WTC11 (cell line): ENCODE measurements around the gene CEBPB. TPM values are rescaled to one million over a fixed set of nuclear protein-coding genes. Genes with fewer than 3 reads are reported as not detected.
A peak's percentile ranks its signal among the peaks of the same experiment; 100 is the strongest.

Experiments
- ATAC-seq: fragments of 200-7000 bp; cut with Tn5 transposase; 2 replicates; pipeline ENCODE4 v1.10.0; 2021; ENCODE audit warnings: mild to moderate bottlenecking, moderate library complexity
- CTCF ChIA-PET: fragments of 300-600 bp; sonication (Branson Sonifier 250); formaldehyde crosslinking; loops from one replicate; lab custom pipeline; 2021; ENCODE audit warnings: antibody characterized with exemption; lab: Charles Lee
- POLR2A ChIA-PET: fragments of 350-600 bp; sonication (Branson Sonifier 250); formaldehyde crosslinking; loops from one replicate; lab custom pipeline; 2021; ENCODE audit warnings: antibody characterized with exemption; lab: Charles Lee
- DNase-seq: peaks from one replicate; pipeline ENCODE4 v3.0.0; 2021; ENCODE audit warnings: low spot score
- H3K27ac Mint-ChIP-seq: 2 replicates; pipeline ENCODE4 v1.8.0; 2021; ENCODE audit warnings: mixed read lengths
- H3K27me3 Mint-ChIP-seq: 2 replicates; pipeline ENCODE4 v1.8.0; 2021; ENCODE audit warnings: low read depth, mild to moderate bottlenecking, moderate library complexity, mixed read lengths
- H3K36me3 Mint-ChIP-seq: 2 replicates; pipeline ENCODE4 v1.8.0; 2021; ENCODE audit warnings: mixed read lengths
- H3K4me1 Mint-ChIP-seq: 2 replicates; pipeline ENCODE4 v1.8.0; 2022; ENCODE audit warnings: mixed read lengths
- H3K4me3 Mint-ChIP-seq: 2 replicates; pipeline ENCODE4 v1.8.0; 2021; ENCODE audit warnings: mild to moderate bottlenecking, moderate library complexity, mixed read lengths
- H3K9me3 Mint-ChIP-seq: 2 replicates; pipeline ENCODE4 v1.8.0; 2021; ENCODE audit warnings: mixed read lengths
- ESRRA ChIP-seq: sonication (generic); formaldehyde crosslinking; IDR thresholded peaks from 2 replicates; pipeline ENCODE4 v1.8.1; 2022; ENCODE audit warnings: mild to moderate bottlenecking, missing genetic modification reagents, borderline replicate concordance
- GTF2I ChIP-seq: fragments of 250-450 bp; sonication (Bioruptor Pico); conservative IDR thresholded peaks from 2 replicates; pipeline ENCODE4 v1.4.0; 2021; ENCODE audit warnings: mild to moderate bottlenecking
- JUN ChIP-seq: sonication (generic); formaldehyde crosslinking; IDR thresholded peaks from 2 replicates; pipeline ENCODE4 v1.8.0; 2023; ENCODE audit warnings: mild to moderate bottlenecking, missing genetic modification reagents
- STAT6 ChIP-seq: sonication (generic); formaldehyde crosslinking; conservative IDR thresholded peaks from 2 replicates; pipeline ENCODE4 v1.8.1; 2023; ENCODE audit warnings: mild to moderate bottlenecking, low read depth, missing genetic modification reagents, moderate library complexity
- ZBTB21 ChIP-seq: sonication (generic); formaldehyde crosslinking; IDR thresholded peaks from 2 replicates; pipeline ENCODE4 v1.8.1; 2023; ENCODE audit warnings: mild to moderate bottlenecking, missing genetic modification reagents, borderline replicate concordance
- ZNF121 ChIP-seq: sonication (generic); formaldehyde crosslinking; IDR thresholded peaks from 2 replicates; pipeline ENCODE4 v1.8.0; 2023; ENCODE audit warnings: missing genetic modification reagents
- ZNF219 ChIP-seq: sonication (generic); formaldehyde crosslinking; IDR thresholded peaks from 2 replicates; pipeline ENCODE4 v1.8.0; 2023; ENCODE audit warnings: missing genetic modification reagents, mild to moderate bottlenecking, borderline replicate concordance
- ZNF232 ChIP-seq: sonication (generic); formaldehyde crosslinking; IDR thresholded peaks from 2 replicates; pipeline ENCODE4 v1.8.0; 2022; ENCODE audit warnings: mild to moderate bottlenecking, missing genetic modification reagents
- total RNA-seq: library from RNA; stranded (reverse); gene quantifications from 3 replicates; pipeline ENCODE4 v1.2.3, GENCODE V29; 2021
- TF ChIP-seq, protein P1 (sequence below): sonication (generic); formaldehyde crosslinking; IDR thresholded peaks from 2 replicates; pipeline ENCODE4 v1.8.0; 2023; ENCODE audit warnings: mild to moderate bottlenecking, missing genetic modification reagents
- TF ChIP-seq, protein P2 (sequence below): sonication (generic); formaldehyde crosslinking; IDR thresholded peaks from 2 replicates; pipeline ENCODE4 v1.8.1; 2023; ENCODE audit warnings: mild to moderate bottlenecking, missing genetic modification reagents
- TF ChIP-seq, protein P3 (sequence below): sonication (generic); formaldehyde crosslinking; IDR thresholded peaks from 2 replicates; pipeline ENCODE4 v1.8.0; 2023; ENCODE audit warnings: missing genetic modification reagents

The CEBPB gene
- total RNA-seq, 1 experiment from 2014 or later: 29.1 TPM

- POLR2A ChIA-PET: no interaction called here
- Mint-ChIP-seq H3K4me1 (no peaks in the 10 kb centered on the region), H3K27me3 (no peaks in the 10 kb centered on the region), H3K27ac (peak overlapping the region; percentile 38; the same call in 1 of the 2 replicates), H3K9me3 (no peaks in the 10 kb centered on the region), H3K4me3 (no peak overlapping the region), H3K36me3 (no peaks in the 10 kb centered on the region)
- no peak for TF ChIP-seq ESRRA (CRISPR knock-in tag)
- TF ChIP-seq ZNF232 (CRISPR knock-in tag): no peak
- TF ChIP-seq ZNF219 (CRISPR knock-in tag): no peak
- TF ChIP-seq, protein P1, sequence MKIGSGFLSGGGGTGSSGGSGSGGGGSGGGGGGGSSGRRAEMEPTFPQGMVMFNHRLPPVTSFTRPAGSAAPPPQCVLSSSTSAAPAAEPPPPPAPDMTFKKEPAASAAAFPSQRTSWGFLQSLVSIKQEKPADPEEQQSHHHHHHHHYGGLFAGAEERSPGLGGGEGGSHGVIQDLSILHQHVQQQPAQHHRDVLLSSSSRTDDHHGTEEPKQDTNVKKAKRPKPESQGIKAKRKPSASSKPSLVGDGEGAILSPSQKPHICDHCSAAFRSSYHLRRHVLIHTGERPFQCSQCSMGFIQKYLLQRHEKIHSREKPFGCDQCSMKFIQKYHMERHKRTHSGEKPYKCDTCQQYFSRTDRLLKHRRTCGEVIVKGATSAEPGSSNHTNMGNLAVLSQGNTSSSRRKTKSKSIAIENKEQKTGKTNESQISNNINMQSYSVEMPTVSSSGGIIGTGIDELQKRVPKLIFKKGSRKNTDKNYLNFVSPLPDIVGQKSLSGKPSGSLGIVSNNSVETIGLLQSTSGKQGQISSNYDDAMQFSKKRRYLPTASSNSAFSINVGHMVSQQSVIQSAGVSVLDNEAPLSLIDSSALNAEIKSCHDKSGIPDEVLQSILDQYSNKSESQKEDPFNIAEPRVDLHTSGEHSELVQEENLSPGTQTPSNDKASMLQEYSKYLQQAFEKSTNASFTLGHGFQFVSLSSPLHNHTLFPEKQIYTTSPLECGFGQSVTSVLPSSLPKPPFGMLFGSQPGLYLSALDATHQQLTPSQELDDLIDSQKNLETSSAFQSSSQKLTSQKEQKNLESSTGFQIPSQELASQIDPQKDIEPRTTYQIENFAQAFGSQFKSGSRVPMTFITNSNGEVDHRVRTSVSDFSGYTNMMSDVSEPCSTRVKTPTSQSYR (CRISPR knock-in tag): no peak
- TF ChIP-seq JUN (CRISPR knock-in tag): no peak
- CTCF ChIA-PET: interaction anchor here (0.6 to 1.2 kb wide), 6 partner anchors 11 to 91 kb away, joined by 3 to 7 read pairs (median 4); partner anchors contain the start of gene CEBPB
- no peak for DNase-seq
- ATAC-seq: no peak
Measured at GRCh38 chr20:50230184-50230583, 39.6 kb downstream of the CEBPB start.

DNA sequence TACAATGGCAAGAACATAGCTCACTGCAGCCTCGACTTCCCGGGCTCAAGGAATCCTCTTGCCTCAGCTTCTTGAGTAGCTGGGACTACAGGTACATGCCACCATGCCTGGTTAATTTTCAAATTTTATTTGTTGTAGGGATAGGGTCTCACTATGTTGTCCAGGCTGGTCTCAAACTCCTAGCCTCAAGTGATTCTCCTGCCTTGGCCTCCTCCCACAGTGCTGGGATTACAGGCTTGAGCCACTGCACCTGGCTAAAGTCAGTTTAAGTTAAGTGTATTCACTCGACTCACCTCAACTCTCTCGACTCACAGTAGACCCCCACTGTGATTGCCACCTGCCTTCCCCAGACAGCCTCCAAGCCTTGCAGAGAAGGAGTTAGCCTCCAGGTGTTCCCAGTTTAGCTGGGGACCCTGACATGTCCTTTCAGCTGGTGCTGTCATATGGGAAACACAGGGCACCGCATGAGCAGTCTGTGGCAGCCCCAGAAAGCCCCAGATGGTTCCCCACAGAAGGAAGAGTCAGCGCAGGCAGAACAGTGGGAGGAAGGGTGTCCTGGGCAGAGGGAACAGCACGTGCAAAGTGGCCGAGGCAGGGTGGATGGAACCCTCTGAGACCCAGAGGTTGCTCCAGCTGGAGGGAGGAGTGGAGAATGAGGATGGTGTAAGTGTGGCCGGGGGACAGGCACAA lies 40.4 kb downstream of the CEBPB start:
- DNase-seq: no peak
- TF ChIP-seq ZBTB21: no peak
- TF ChIP-seq GTF2I (CRISPR knock-in tag): no peak
- TF ChIP-seq ZNF121 (CRISPR knock-in tag): peak; percentile 65
- TF ChIP-seq, protein P2, sequence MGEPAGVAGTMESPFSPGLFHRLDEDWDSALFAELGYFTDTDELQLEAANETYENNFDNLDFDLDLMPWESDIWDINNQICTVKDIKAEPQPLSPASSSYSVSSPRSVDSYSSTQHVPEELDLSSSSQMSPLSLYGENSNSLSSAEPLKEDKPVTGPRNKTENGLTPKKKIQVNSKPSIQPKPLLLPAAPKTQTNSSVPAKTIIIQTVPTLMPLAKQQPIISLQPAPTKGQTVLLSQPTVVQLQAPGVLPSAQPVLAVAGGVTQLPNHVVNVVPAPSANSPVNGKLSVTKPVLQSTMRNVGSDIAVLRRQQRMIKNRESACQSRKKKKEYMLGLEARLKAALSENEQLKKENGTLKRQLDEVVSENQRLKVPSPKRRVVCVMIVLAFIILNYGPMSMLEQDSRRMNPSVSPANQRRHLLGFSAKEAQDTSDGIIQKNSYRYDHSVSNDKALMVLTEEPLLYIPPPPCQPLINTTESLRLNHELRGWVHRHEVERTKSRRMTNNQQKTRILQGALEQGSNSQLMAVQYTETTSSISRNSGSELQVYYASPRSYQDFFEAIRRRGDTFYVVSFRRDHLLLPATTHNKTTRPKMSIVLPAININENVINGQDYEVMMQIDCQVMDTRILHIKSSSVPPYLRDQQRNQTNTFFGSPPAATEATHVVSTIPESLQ (CRISPR knock-in tag): no peak
- Mint-ChIP-seq H3K4me1 (no peaks in the 10 kb centered on the region), H3K9me3 (no peaks in the 10 kb centered on the region), H3K4me3 (no peak overlapping the region), H3K27ac (no peak overlapping the region), H3K36me3 (no peaks in the 10 kb centered on the region), H3K27me3 (no peaks in the 10 kb centered on the region)
- POLR2A ChIA-PET: no interaction called here
- CTCF ChIA-PET: interaction anchor here (1.0 to 1.2 kb wide), 4 partner anchors 12 to 51 kb away, joined by 3 to 6 read pairs (median 4); partner anchors contain the start of gene CEBPB
- ATAC-seq: no peak

- no peak for TF ChIP-seq ZNF121 (CRISPR knock-in tag)
- TF ChIP-seq ZNF219 (CRISPR knock-in tag): no peak
- TF ChIP-seq, protein P3, sequence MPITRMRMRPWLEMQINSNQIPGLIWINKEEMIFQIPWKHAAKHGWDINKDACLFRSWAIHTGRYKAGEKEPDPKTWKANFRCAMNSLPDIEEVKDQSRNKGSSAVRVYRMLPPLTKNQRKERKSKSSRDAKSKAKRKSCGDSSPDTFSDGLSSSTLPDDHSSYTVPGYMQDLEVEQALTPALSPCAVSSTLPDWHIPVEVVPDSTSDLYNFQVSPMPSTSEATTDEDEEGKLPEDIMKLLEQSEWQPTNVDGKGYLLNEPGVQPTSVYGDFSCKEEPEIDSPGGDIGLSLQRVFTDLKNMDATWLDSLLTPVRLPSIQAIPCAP (CRISPR knock-in tag): no peak
- TF ChIP-seq STAT6 (CRISPR knock-in tag): no peak
- H3K4me3 Mint-ChIP-seq: no peak overlapping the region
- H3K27me3 Mint-ChIP-seq: no peaks in the 10 kb centered on the region
- no peaks in the 10 kb centered on the region for H3K36me3 Mint-ChIP-seq
- no peak overlapping the region for H3K27ac Mint-ChIP-seq
- ChIA-PET CTCF (interaction anchor here (1.1 kb wide), 1 partner anchor 50 kb away, joined by 4 read pairs; no protein-coding TSS in a partner anchor), POLR2A (no interaction called here)
- no peaks in the 10 kb centered on the region for H3K4me1 Mint-ChIP-seq
- H3K9me3 Mint-ChIP-seq: no peaks in the 10 kb centered on the region
- ATAC-seq (no peak), DNase-seq (no peak)
Measured at GRCh38 chr20:50231854-50232253, 41.2 kb downstream of the CEBPB start.
